ENCODE results near the gene OPRM1. TPM values are rescaled to one million over a fixed set of nuclear protein-coding genes. Genes with fewer than 3 reads are reported as not detected.

Gene OPRM1
- total RNA-seq, 1 donor from 2014 or later: not detected

DNA sequence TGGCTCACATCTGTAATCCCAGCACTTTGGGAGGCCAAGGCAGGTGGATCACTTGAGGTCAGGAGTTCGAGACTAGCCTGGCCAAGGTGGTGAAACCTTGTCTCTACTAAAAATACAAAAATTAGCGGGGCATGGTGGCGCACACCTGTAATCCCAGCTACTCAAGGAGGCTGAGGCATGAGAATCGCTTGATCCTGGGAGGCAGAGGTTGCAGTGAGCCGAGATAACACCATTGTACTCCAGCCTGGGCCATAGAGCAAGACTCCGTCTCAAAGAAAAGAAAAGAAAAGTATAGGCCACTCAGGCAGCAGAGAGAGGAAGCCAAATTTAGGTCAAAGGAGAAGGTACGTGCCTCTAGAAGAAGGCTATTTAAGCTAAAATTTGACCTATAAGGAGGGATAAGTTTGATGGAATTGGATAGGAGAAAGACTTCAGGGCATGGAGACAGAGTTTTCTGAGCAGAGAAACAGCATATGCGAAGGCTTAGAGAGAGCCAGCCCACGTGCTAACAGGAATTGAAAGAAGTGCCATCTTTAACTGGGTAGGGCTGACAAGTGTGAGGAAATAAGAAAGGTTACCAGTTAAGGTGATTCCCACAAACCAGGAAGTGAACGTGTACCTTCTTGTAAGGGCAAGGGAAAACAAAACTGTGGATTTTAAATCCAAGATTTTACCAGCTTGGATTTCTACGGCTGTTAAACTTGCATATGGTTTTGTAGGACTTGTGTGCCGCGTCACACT, 203.7 kb downstream of the OPRM1 start:
- no peak overlapping the region for H3K4me3 ChIP-seq (ENCODE audit: insufficient read depth, low read depth, low read length)
- Mint-ChIP-seq H3K4me3 (ENCODE audit: unreplicated experiment) (no peak overlapping the region), H3K36me3 (ENCODE audit: low read depth, unreplicated experiment) (no peaks in the 10 kb centered on the region), H3K27me3 (ENCODE audit: low read depth, unreplicated experiment) (no peaks in the 10 kb centered on the region), H3K9me3 (ENCODE audit: unreplicated experiment) (no peaks in the 10 kb centered on the region), H3K4me1 (ENCODE audit: low read depth, unreplicated experiment) (peaks cover 25% of the 10 kb centered on the region), H3K27ac (ENCODE audit: unreplicated experiment) (no peak overlapping the region)
- no peaks in the 10 kb centered on the region for H4K20me1 ChIP-seq (ENCODE audit: insufficient read depth, low read length)
- H2AFZ ChIP-seq (ENCODE audit: low read depth, low read length): no peak overlapping the region
- no peaks in the 10 kb centered on the region for H3K9me3 ChIP-seq (ENCODE audit: insufficient read depth, low read depth, low read length)
- no peaks in the 10 kb centered on the region for H3K36me3 ChIP-seq (ENCODE audit: insufficient read depth, low read length)
- no peak overlapping the region for H3K27ac ChIP-seq (ENCODE audit: low read depth, low read length)
- H3K79me2 ChIP-seq (ENCODE audit: insufficient read depth, low read length): no peaks in the 10 kb centered on the region
- H3K27me3 ChIP-seq (ENCODE audit: insufficient read depth, low read length): no peaks in the 10 kb centered on the region
- TF ChIP-seq CTCF (IDR thresholded peaks at IDR 0.05; ENCODE audit: insufficient read depth, low read depth, low read length) (no peak), EZH2 (IDR thresholded peaks at IDR 0.05; ENCODE audit: insufficient read depth, low read length) (no peak)
- H3K4me2 ChIP-seq (ENCODE audit: low read length): no peak overlapping the region
- DNase-seq (ENCODE audit: low read depth): no peak
- FAIRE-seq: no peak
- H3K9ac ChIP-seq (ENCODE audit: low read length): no peak overlapping the region
- no peaks in the 10 kb centered on the region for H3K4me1 ChIP-seq (ENCODE audit: insufficient read depth, low read length)

DNA sequence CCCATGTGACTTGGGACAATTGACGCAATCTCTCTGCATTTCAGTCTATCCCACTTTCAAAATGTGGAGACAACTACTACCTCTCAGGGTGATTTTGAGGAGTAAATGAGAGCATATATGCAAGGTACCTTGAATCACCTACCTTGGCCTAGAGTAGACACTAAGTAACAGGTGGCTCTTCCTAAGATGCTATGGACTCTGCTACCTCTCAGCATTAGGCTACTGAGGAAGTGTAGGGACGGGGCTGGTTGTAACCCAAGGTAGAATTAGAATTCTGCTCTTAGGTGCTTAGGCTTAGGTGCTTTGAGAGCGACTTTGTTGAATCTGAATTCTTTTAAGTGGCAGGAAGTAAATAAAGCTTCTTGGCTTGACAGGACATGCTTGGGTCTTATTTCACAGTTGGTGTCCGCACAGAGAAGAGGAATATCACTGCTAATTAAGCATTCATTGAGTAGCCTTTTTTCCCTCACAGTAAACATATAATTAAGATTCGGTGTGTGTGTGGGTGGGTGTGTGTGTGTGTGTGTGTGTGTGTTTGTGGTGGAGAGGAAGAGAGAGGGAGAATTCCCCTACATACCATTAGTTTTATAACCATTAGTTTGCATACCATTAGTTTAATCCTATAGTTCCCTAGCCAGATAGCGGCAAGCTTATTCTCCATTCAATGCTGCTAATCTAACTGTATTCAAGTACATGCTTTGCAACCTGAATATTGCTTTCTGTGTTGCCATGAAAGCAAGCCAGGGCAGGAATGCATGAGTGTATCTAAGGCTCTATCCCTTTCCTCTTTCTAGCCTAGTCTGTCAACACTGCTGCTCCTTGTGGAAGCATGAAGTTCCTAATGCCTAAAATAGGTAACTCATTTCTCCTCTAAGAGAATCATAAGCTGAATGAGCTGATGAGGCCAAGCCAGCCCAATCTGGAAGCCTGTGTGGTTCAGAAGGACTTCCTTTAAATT, 205.0 kb downstream of the OPRM1 start:
- H3K9ac ChIP-seq (ENCODE audit: low read length): no peak overlapping the region
- H3K4me3 ChIP-seq (ENCODE audit: insufficient read depth, low read depth, low read length): no peak overlapping the region
- H3K27ac Mint-ChIP-seq (ENCODE audit: unreplicated experiment): peak overlapping the region; percentile 48
- H2AFZ ChIP-seq (ENCODE audit: low read depth, low read length): no peak overlapping the region
- TF ChIP-seq CTCF (IDR thresholded peaks at IDR 0.05; ENCODE audit: insufficient read depth, low read depth, low read length): no peak
- no peak for TF ChIP-seq EZH2 (IDR thresholded peaks at IDR 0.05; ENCODE audit: insufficient read depth, low read length)
- H3K4me3 Mint-ChIP-seq (ENCODE audit: unreplicated experiment): no peak overlapping the region
- H3K79me2 ChIP-seq (ENCODE audit: insufficient read depth, low read length): no peaks in the 10 kb centered on the region
- no peaks in the 10 kb centered on the region for H3K36me3 Mint-ChIP-seq (ENCODE audit: low read depth, unreplicated experiment)
- no peaks in the 10 kb centered on the region for H4K20me1 ChIP-seq (ENCODE audit: insufficient read depth, low read length)
- no peak for FAIRE-seq
- no peak overlapping the region for H3K4me2 ChIP-seq (ENCODE audit: low read length)
- H3K9me3 ChIP-seq (ENCODE audit: insufficient read depth, low read depth, low read length): no peaks in the 10 kb centered on the region
- no peaks in the 10 kb centered on the region for H3K9me3 Mint-ChIP-seq (ENCODE audit: unreplicated experiment)
- no peaks in the 10 kb centered on the region for H3K27me3 Mint-ChIP-seq (ENCODE audit: low read depth, unreplicated experiment)
- H3K27me3 ChIP-seq (ENCODE audit: insufficient read depth, low read length): no peaks in the 10 kb centered on the region
- no peaks in the 10 kb centered on the region for H3K36me3 ChIP-seq (ENCODE audit: insufficient read depth, low read length)
- DNase-seq (ENCODE audit: low read depth): no peak
- H3K4me1 Mint-ChIP-seq (ENCODE audit: low read depth, unreplicated experiment): peaks cover 22% of the 10 kb centered on the region
- no peak overlapping the region for H3K27ac ChIP-seq (ENCODE audit: low read depth, low read length)
- no peaks in the 10 kb centered on the region for H3K4me1 ChIP-seq (ENCODE audit: insufficient read depth, low read length)
